ENCODE measurements around the gene FBXW10B. TPM values are rescaled to one million over a fixed set of nuclear protein-coding genes. Genes with fewer than 3 reads are reported as not detected.
"Not testable (repeated sequence)": the region's sequence is repeated elsewhere in the genome, so short reads cannot be mapped to it uniquely, and the experiment has no call there.

Gene FBXW10B
- total and polyA plus RNA-seq, 2 donors from 2014 or later, result 0.19 to 0.54 TPM

DNA sequence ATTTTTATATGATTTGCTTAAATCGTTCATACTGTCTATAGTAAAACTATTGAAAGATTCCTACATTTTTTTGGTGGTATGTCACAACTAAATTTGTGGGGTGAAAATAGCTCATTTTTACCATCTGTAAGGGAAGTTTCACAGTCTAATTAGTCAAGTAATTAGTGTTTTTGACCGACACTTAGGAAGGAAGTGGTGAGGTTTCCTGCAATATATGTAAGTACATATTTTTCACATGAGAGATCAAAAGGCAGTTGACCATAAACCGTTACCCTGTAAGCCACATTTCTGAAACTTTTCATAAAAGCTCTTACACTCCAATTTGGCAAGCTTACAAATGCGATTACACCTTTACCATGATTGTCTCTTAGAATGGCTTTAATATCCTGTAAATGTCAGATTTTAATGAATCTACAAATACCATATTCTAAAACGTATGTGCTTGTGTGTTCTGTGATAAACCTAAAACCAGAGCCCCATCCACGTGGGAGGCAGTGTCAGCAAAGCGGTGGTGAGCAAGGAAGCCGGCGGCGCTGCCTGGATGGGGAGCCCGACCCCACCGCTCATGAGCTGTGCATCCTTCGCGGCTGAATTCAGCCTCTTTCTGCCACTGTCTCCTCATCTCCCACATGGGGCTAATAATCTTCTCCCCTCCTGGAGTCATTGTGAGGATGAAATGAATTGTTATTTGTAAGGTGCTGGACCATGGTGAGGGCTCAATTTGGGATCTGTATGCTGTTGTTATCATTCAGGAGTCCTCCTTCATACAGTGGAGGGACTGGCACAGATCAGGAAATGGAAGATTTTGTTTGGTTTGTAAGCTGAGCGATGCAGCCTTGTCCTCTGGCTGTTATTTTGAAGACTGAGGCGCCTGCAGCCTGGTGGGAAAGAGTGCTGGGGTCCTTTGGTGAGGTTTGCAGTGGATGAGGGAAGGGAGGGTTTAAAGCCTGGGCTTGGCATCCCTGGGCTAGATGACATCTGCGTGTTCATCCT lies 29.7 kb downstream of the FBXW10B start:
- H3K4me3 ChIP-seq (ENCODE audit: low read length in 3 of 3); H3K27ac ChIP-seq (ENCODE audit: low read depth in 2 of 2, low read length in 2 of 2); H3K36me3 ChIP-seq (ENCODE audit: control insufficient read depth in 2 of 3, insufficient read depth in 3 of 3, low read length in 3 of 3); intact Hi-C loops (cut with DNase I); H3K9ac ChIP-seq (ENCODE audit: low read length in 3 of 3); H3K27me3 ChIP-seq (ENCODE audit: control insufficient read depth, insufficient read depth, low read length); FAIRE-seq; DNase-seq; H3K9me3 ChIP-seq (ENCODE audit: control insufficient read depth in 2 of 3, insufficient read depth in 1 of 3, low read length in 3 of 3); H3K4me1 ChIP-seq (ENCODE audit: control insufficient read depth in 2 of 3, insufficient read depth in 2 of 3, low read depth in 1 of 3, low read length in 3 of 3): not testable (repeated sequence)

DNA sequence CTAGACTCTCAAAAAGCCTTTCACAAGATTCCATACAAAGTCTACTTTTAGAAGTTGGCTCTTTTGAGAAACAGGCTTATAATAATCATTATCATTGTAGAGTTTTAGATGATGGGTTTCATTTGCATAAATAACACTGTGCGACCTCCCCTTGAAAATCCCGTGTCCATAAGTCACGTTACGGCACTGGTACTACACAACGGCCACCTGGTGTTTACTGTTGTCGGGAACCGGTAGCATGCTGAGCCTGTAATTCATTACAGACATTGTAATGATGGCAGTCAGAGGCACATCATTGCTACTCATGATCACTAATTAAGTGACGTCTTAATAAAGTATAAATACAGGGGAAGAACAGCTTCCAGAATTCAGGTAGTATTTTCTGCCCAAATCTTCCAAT lies 31.5 kb downstream of the FBXW10B start:
- H3K4me3 ChIP-seq (ENCODE audit: low read length in 3 of 3); H3K4me1 ChIP-seq (ENCODE audit: control insufficient read depth in 2 of 3, insufficient read depth in 2 of 3, low read depth in 1 of 3, low read length in 3 of 3); H3K36me3 ChIP-seq (ENCODE audit: control insufficient read depth in 2 of 3, insufficient read depth in 3 of 3, low read length in 3 of 3); intact Hi-C loops (cut with DNase I); H3K9ac ChIP-seq (ENCODE audit: low read length in 3 of 3); H3K27ac ChIP-seq (ENCODE audit: low read depth in 2 of 2, low read length in 2 of 2); H3K27me3 ChIP-seq (ENCODE audit: control insufficient read depth, insufficient read depth, low read length); H3K9me3 ChIP-seq (ENCODE audit: control insufficient read depth in 2 of 3, insufficient read depth in 1 of 3, low read length in 3 of 3); FAIRE-seq: not testable (repeated sequence)
- peak in 1 of 5 donors; percentile 4 for DNase-seq

DNA sequence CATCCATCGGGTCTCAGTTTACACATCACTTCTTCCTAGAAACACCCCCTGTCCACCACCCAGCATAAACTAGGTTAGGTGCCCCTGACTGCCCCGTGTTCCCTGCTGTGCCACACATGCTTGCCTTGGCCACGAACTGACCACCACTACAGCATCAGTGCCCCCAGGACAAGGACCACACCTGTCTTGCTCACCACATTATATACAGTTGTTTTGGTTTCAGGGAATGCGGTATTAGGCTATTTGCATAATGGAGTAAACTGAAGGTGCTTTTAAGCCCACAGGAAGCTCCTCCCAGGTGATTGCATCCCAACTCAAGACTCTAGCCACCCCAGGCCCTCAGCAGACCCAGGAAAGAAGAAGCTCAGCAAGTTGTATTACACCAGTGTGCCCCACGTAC lies 36.2 kb downstream of the FBXW10B start:
- H3K27ac ChIP-seq (ENCODE audit: low read depth in 2 of 2, low read length in 2 of 2); DNase-seq; H3K9me3 ChIP-seq (ENCODE audit: control insufficient read depth in 2 of 3, insufficient read depth in 1 of 3, low read length in 3 of 3); H3K27me3 ChIP-seq (ENCODE audit: control insufficient read depth, insufficient read depth, low read length); H3K4me1 ChIP-seq (ENCODE audit: control insufficient read depth in 2 of 3, insufficient read depth in 2 of 3, low read depth in 1 of 3, low read length in 3 of 3); H3K9ac ChIP-seq (ENCODE audit: low read length in 3 of 3); intact Hi-C loops (cut with DNase I); H3K36me3 ChIP-seq (ENCODE audit: control insufficient read depth in 2 of 3, insufficient read depth in 3 of 3, low read length in 3 of 3); FAIRE-seq; H3K4me3 ChIP-seq (ENCODE audit: low read length in 3 of 3): not testable (repeated sequence)

DNA sequence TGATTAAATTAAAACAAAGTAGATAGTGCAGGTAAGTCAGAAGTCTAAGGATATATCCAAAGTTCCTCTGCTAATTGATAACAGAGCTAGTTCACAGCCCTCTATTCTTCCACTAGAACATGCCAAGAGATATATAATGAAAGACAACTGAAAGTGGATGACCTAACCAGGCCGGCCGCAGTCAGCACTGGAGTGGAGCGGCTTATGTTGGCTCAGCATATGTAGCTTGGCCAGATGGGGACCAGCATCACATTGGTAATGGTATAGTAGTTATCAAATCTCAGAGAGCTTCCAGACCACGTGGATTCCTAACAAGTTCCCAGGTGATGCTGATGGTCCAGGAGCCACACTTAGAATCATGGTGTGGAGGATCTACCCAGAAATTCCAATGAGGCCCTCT lies 38.0 kb downstream of the FBXW10B start:
- H3K4me1 ChIP-seq (ENCODE audit: control insufficient read depth in 2 of 3, insufficient read depth in 2 of 3, low read depth in 1 of 3, low read length in 3 of 3); H3K4me3 ChIP-seq (ENCODE audit: low read length in 3 of 3); DNase-seq; H3K27me3 ChIP-seq (ENCODE audit: control insufficient read depth, insufficient read depth, low read length); H3K27ac ChIP-seq (ENCODE audit: low read depth in 2 of 2, low read length in 2 of 2); intact Hi-C loops (cut with DNase I); FAIRE-seq; H3K36me3 ChIP-seq (ENCODE audit: control insufficient read depth in 2 of 3, insufficient read depth in 3 of 3, low read length in 3 of 3); H3K9me3 ChIP-seq (ENCODE audit: control insufficient read depth in 2 of 3, insufficient read depth in 1 of 3, low read length in 3 of 3); H3K9ac ChIP-seq (ENCODE audit: low read length in 3 of 3): not testable (repeated sequence)

DNA sequence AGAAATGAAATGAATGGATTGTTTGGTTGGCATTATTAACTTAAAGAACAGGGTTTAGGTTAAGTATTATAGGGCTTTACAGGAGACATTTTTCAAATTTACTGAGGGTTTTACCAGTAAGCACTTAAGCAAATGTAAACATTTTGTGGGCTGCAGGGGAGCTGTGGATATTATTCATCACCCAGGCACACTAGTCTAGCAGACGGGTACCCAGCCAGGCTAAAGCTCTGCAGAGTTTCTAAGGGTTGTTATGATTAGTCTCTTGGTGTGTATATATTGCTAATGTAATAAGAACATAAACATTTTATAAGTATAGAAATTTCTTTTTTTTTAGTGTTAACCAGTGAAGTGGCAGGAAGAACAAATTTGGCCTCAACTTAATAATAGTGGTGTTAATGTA lies 42.7 kb downstream of the FBXW10B start:
- DNase-seq, FAIRE-seq: not testable (repeated sequence)

DNA sequence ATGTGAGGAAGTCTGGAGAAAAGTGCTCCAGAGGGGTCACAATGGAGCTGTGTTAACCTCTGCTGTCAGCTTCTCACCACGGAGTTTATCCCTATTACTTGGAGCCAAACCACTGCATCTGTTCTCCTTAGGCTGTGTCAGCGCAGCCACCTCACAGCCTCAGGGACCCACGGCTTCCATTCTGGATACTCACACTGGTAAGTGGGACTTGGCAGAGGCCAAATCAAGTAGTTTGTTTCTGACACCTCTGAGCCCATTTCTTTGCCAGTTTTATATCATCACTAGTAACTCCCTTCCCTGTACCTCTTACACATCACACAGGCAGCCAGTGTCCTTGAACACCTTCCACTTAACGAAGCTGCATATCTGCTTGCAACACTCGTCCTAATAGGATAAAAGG lies 44.8 kb downstream of the FBXW10B start:
- H3K27me3 ChIP-seq (ENCODE audit: control insufficient read depth, insufficient read depth, low read length); H3K4me3 ChIP-seq (ENCODE audit: low read length in 3 of 3); DNase-seq; H3K36me3 ChIP-seq (ENCODE audit: control insufficient read depth in 2 of 3, insufficient read depth in 3 of 3, low read length in 3 of 3); H3K9me3 ChIP-seq (ENCODE audit: control insufficient read depth in 2 of 3, insufficient read depth in 1 of 3, low read length in 3 of 3); FAIRE-seq; H3K4me1 ChIP-seq (ENCODE audit: control insufficient read depth in 2 of 3, insufficient read depth in 2 of 3, low read depth in 1 of 3, low read length in 3 of 3); H3K27ac ChIP-seq (ENCODE audit: low read depth in 2 of 2, low read length in 2 of 2); H3K9ac ChIP-seq (ENCODE audit: low read length in 3 of 3); intact Hi-C loops (cut with DNase I): not testable (repeated sequence)

More for the DNA sequence above, 42.7 kb downstream of the FBXW10B start:
- H3K4me3 ChIP-seq (ENCODE audit: low read length in 3 of 3); H3K9ac ChIP-seq (ENCODE audit: low read length in 3 of 3); H3K4me1 ChIP-seq (ENCODE audit: control insufficient read depth in 2 of 3, insufficient read depth in 2 of 3, low read depth in 1 of 3, low read length in 3 of 3); H3K27me3 ChIP-seq (ENCODE audit: control insufficient read depth, insufficient read depth, low read length); H3K36me3 ChIP-seq (ENCODE audit: control insufficient read depth in 2 of 3, insufficient read depth in 3 of 3, low read length in 3 of 3); intact Hi-C loops (cut with DNase I); H3K27ac ChIP-seq (ENCODE audit: low read depth in 2 of 2, low read length in 2 of 2); H3K9me3 ChIP-seq (ENCODE audit: control insufficient read depth in 2 of 3, insufficient read depth in 1 of 3, low read length in 3 of 3): not testable (repeated sequence)

DNA sequence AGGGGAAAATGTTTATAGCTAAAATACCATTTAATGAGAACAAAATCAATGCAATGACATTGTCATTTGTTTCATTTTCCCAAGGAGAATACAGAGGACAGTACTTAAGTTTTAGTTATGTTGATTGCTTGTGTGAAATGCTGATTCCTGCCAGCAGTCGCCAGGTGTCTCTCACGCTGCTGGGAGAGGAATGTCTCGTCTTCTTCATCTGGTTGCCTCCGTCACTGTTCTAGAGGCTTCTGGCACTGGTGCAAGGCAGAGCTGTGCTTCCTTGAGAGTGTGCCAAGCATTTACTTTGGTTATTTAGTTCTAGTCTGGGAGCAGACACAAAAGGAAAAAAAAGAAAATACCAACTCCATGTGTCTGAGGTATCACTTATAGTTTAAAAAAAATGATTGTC lies 45.6 kb downstream of the FBXW10B start:
- H3K4me1 ChIP-seq (ENCODE audit: control insufficient read depth in 2 of 3, insufficient read depth in 2 of 3, low read depth in 1 of 3, low read length in 3 of 3); H3K9ac ChIP-seq (ENCODE audit: low read length in 3 of 3); H3K27me3 ChIP-seq (ENCODE audit: control insufficient read depth, insufficient read depth, low read length); H3K9me3 ChIP-seq (ENCODE audit: control insufficient read depth in 2 of 3, insufficient read depth in 1 of 3, low read length in 3 of 3); H3K4me3 ChIP-seq (ENCODE audit: low read length in 3 of 3); FAIRE-seq; H3K36me3 ChIP-seq (ENCODE audit: control insufficient read depth in 2 of 3, insufficient read depth in 3 of 3, low read length in 3 of 3); H3K27ac ChIP-seq (ENCODE audit: low read depth in 2 of 2, low read length in 2 of 2); DNase-seq; intact Hi-C loops (cut with DNase I): not testable (repeated sequence)
